Endothelial cell of umbilical vein (primary cell): ENCODE measurements around the gene DCAF6. TPM values are rescaled to one million over a fixed set of nuclear protein-coding genes. Genes with fewer than 3 reads are reported as not detected.

Experiments
- BruUV-seq: library from RNA; stranded (reverse); fragments of 400-500 nt; replicated peaks from 2 replicates; lab custom pipeline; 2021; lab: Mats Ljungman, UMichigan
- CTCF ChIA-PET: fragments of 300-600, 350-600 bp; sonication (Branson Sonifier 250); formaldehyde crosslinking; loops from one replicate; lab custom pipeline; 2021; ENCODE audit warnings: antibody characterized with exemption, inconsistent platforms; lab: Charles Lee
- POLR2A ChIA-PET: fragments of 300-600, 350-600 bp; sonication (Branson Sonifier 250); formaldehyde crosslinking; loops from one replicate; lab custom pipeline; 2021; ENCODE audit warnings: antibody characterized with exemption, inconsistent platforms; lab: Charles Lee
- DNase-seq: peaks from one replicate; pipeline ENCODE4 v3.0.0-alpha.2; 2011; ENCODE audit warnings: low read depth, low spot score
- FAIRE-seq: peaks from 2 replicates; lab custom pipeline; 2011; peaks lifted over from hg19 to GRCh38; lab: Jason Lieb, UNC
- H2AFZ ChIP-seq: 2 replicates; pipeline ENCODE4 v1.6.0; 2012; ENCODE audit warnings: low read depth, low read length, control low read depth, inconsistent platforms
- H3K27ac ChIP-seq: 2 replicates; pipeline ENCODE4 v1.5.1; 2011; ENCODE audit warnings: low read depth, mild to moderate bottlenecking, control low read depth, low read length, moderate library complexity; ENCODE audit not compliant: insufficient read depth
- H3K27me3 ChIP-seq, 2 experiments: 2 replicates each; pipeline versions ENCODE4 v1.6.0 to v1.6.1; 2011; ENCODE audit warnings: low read length in 2 of 2, mixed read lengths in 1 of 2; ENCODE audit not compliant: control insufficient read depth in 2 of 2, insufficient read depth in 2 of 2
- H3K36me3 ChIP-seq, 2 experiments: 2 replicates in 1 of 2; 3 replicates in 1 of 2; pipeline ENCODE4 v1.5.1; 2011; ENCODE audit warnings: low read length in 2 of 2, mild to moderate bottlenecking in 1 of 2, moderate library complexity in 1 of 2; ENCODE audit not compliant: control insufficient read depth in 2 of 2, insufficient read depth in 2 of 2; ENCODE audit errors: extremely low read depth in 1 of 2
- H3K4me1 ChIP-seq: 3 replicates; pipeline ENCODE4 v1.5.1; 2011; ENCODE audit warnings: mild to moderate bottlenecking, low read length; ENCODE audit not compliant: control insufficient read depth, insufficient read depth; ENCODE audit errors: extremely low read depth
- H3K4me2 ChIP-seq: 2 replicates; pipeline ENCODE4 v1.6.1; 2011; ENCODE audit warnings: low read length, control low read depth, mixed read lengths; ENCODE audit not compliant: insufficient read depth
- H3K4me3 ChIP-seq, 3 experiments: fragments of 200-600 bp in 1 of 3; sonication (generic), shearing (Covaris generic) in 1 of 3; replicated peaks in 1 of 3; 2 replicates each; pipeline ENCODE4 v1.5.1; 2011 to 2016; ENCODE audit warnings: control low read depth in 3 of 3, low read length in 3 of 3, mild to moderate bottlenecking in 2 of 3, inconsistent platforms in 1 of 3, low read depth in 1 of 3, moderate library complexity in 1 of 3; ENCODE audit not compliant: insufficient read depth in 1 of 3
- H3K79me2 ChIP-seq: 2 replicates; pipeline ENCODE4 v1.6.0; 2012; ENCODE audit warnings: low read length, inconsistent platforms; ENCODE audit not compliant: control insufficient read depth, insufficient read depth
- H3K9ac ChIP-seq: replicated peaks from 2 replicates; pipeline ENCODE3; 2011; ENCODE audit warnings: low read length, control low read depth; ENCODE audit not compliant: insufficient read depth; ENCODE audit errors: extremely low read depth
- H3K9me1 ChIP-seq: replicated peaks from 3 replicates; pipeline ENCODE4 v1.6.0; 2011; ENCODE audit warnings: mild to moderate bottlenecking, low read length; ENCODE audit not compliant: control insufficient read depth, insufficient read depth; ENCODE audit errors: extremely low read depth
- H3K9me3 ChIP-seq: replicated peaks from 2 replicates; pipeline ENCODE4 v1.5.1; 2012; ENCODE audit warnings: low read length, inconsistent platforms; ENCODE audit not compliant: control insufficient read depth, insufficient read depth
- H4K20me1 ChIP-seq: replicated peaks from 2 replicates; pipeline ENCODE3; 2011; ENCODE audit warnings: mild to moderate bottlenecking, low read length; ENCODE audit not compliant: control insufficient read depth, insufficient read depth; ENCODE audit errors: extremely low read depth
- CTCF ChIP-seq, 2 donors: IDR thresholded peaks; 1 replicate in 1 of 2; 2 replicates in 1 of 2; pipeline ENCODE4 v1.5.1; 2011; ENCODE audit warnings: low read length in 2 of 2, mild to moderate bottlenecking in 2 of 2, moderate library complexity in 2 of 2, control low read depth in 1 of 2, inconsistent platforms in 1 of 2, low read depth in 1 of 2; ENCODE audit not compliant: insufficient read depth in 1 of 2; ENCODE audit errors: extremely low read depth in 1 of 2
- EZH2 ChIP-seq: IDR thresholded peaks from 2 replicates; pipeline ENCODE4 v1.6.1; 2012; ENCODE audit warnings: borderline replicate concordance, low read depth, mild to moderate bottlenecking, moderate library complexity, low read length, inconsistent platforms; ENCODE audit not compliant: severe bottlenecking
- FOS ChIP-seq: IDR thresholded peaks from 2 replicates; pipeline ENCODE4 v1.6.1; 2011; ENCODE audit warnings: mild to moderate bottlenecking, low read length, moderate library complexity, borderline replicate concordance; ENCODE audit not compliant: insufficient read depth
- GATA2 ChIP-seq: IDR thresholded peaks from 2 replicates; pipeline ENCODE4 v1.7.0; 2011; ENCODE audit warnings: low read depth, mild to moderate bottlenecking, moderate library complexity, mixed read lengths, low read length; ENCODE audit not compliant: insufficient read length, insufficient read depth
- JUN ChIP-seq: IDR thresholded peaks from 2 replicates; pipeline ENCODE4 v1.6.1; 2011; ENCODE audit warnings: borderline replicate concordance, low read depth; ENCODE audit not compliant: insufficient read length, insufficient read depth
- MAX ChIP-seq: IDR thresholded peaks from 2 replicates; pipeline ENCODE4 v1.6.1; 2011; ENCODE audit not compliant: insufficient read depth, insufficient read length
- MYC ChIP-seq: IDR thresholded peaks from one replicate; pipeline ENCODE4 v1.6.1; 2011; ENCODE audit warnings: mild to moderate bottlenecking, low read depth, low read length
- POLR2A ChIP-seq: IDR thresholded peaks from 2 replicates; pipeline ENCODE4 v1.6.1; 2012; ENCODE audit warnings: low read depth, mild to moderate bottlenecking, control low read depth, low read length
- POLR2AphosphoS5 ChIP-seq: IDR thresholded peaks from 2 replicates; pipeline ENCODE4 v1.6.1; 2012; ENCODE audit warnings: low read depth, mild to moderate bottlenecking, control low read depth, low read length, moderate library complexity; ENCODE audit not compliant: insufficient read depth
- dilution Hi-C: fragments of 300-500 bp; cut with MboI; formaldehyde crosslinking; loops from one replicate; pipeline ENCODE4 v1.15.0; 2019; ENCODE audit warnings: low sequenced_read_pairs; ENCODE audit not compliant: extremely low pct_ligation_motif_present
- intact Hi-C: fragments of 100-400 bp; cut with micrococcal nuclease; formaldehyde crosslinking; loops from one replicate; pipeline ENCODE4 v1.10.0; 2022
- polyA plus RNA-seq, 4 experiments: library from polyadenylated mRNA; depleted of rRNA in 3 of 4; stranded (reverse) in 3 of 4; unstranded in 1 of 4; fragments of >200 nt; gene quantifications; 2 replicates each; pipeline versions ENCODE4 v1.2.1 to v1.2.3, GENCODE V29; 2011 to 2012; ENCODE audit warnings: missing spikeins in 1 of 4
- total RNA-seq: library from RNA; stranded (reverse); gene quantifications from 2 replicates; pipeline ENCODE4 v1.2.3, GENCODE V29; 2021

DCAF6 gene
- total and polyA plus RNA-seq, 2 donors (not counting 3 experiments of a cell fraction or from before 2014, with no cell fraction given) = 28.6 to 39.4 TPM

- Histone ChIP-seq H4K20me1 (no peaks in the 10 kb centered on the region), H2AFZ (no peak overlapping the region), H3K4me1 (no peaks in the 10 kb centered on the region), H3K27ac (no peak overlapping the region), H3K4me3 (no peak overlapping the region), H3K9me1 (no peaks in the 10 kb centered on the region), H3K9me3 (no peaks in the 10 kb centered on the region), H3K79me2 (no peaks in the 10 kb centered on the region), H3K36me3 (peaks cover 0 to 2% of the 10 kb centered on the region in 2 experiments), H3K27me3 (no peaks in the 10 kb centered on the region), H3K9ac (no peak overlapping the region), H3K4me2 (no peak overlapping the region)
- intact Hi-C loops (no loop called here), dilution Hi-C loops (no loop called here)
- CTCF ChIA-PET = no interaction called here
- no peak for TF ChIP-seq EZH2
- TF ChIP-seq FOS = no peak
- no peak for TF ChIP-seq MAX
- no peak for TF ChIP-seq JUN
- no peak for TF ChIP-seq GATA2
- FAIRE-seq (no peak), DNase-seq (no peak)
- POLR2A ChIA-PET = no interaction called here
- no TSS peak for BruUV-seq
Observed at GRCh38 chr1:168119750-168120149, 183.3 kb downstream of the DCAF6 start.

- no TSS peak for BruUV-seq
- Histone ChIP-seq H3K9me1 (no peaks in the 10 kb centered on the region), H3K4me1 (no peaks in the 10 kb centered on the region), H3K9ac (no peak overlapping the region), H3K9me3 (no peaks in the 10 kb centered on the region), H3K4me2 (no peak overlapping the region), H3K27ac (no peak overlapping the region), H4K20me1 (no peaks in the 10 kb centered on the region), H3K27me3 (no peaks in the 10 kb centered on the region), H3K4me3 (no peak overlapping the region), H3K79me2 (no peaks in the 10 kb centered on the region), H3K36me3 (peaks cover 0 to 2% of the 10 kb centered on the region in 2 experiments), H2AFZ (no peak overlapping the region)
- CTCF ChIA-PET = interaction anchor here (0.6 to 1.6 kb wide), 5 partner anchors 9 to 222 kb away, joined by 3 to 5 read pairs (median 3); partner anchors contain the start of gene GPR161
- intact Hi-C loops = no loop called here
- no peak for DNase-seq
- dilution Hi-C loops = no loop called here
- POLR2A ChIA-PET = interaction anchor here (0.6 kb wide), 1 partner anchor 9 kb away, joined by 9 read pairs; no protein-coding TSS in a partner anchor
- no peak for TF ChIP-seq GATA2
- no peak for TF ChIP-seq FOS
- no peak for TF ChIP-seq JUN
- no peak for TF ChIP-seq MAX
- TF ChIP-seq EZH2 = no peak
- TF ChIP-seq POLR2A = no peak
- no peak for TF ChIP-seq CTCF (IDR thresholded peaks at IDR 0.05; ENCODE audit: extremely low read depth in 1 of 2, insufficient read depth in 1 of 2, low read depth in 1 of 2, low read length in 2 of 2)
- TF ChIP-seq POLR2AphosphoS5 = no peak
- TF ChIP-seq MYC = no peak
- FAIRE-seq = no peak
Observed at GRCh38 chr1:168121401-168122011, 185.0 kb downstream of the DCAF6 start.
